ENCODE results near the gene IL2RA.

The IL2RA gene

DNA sequence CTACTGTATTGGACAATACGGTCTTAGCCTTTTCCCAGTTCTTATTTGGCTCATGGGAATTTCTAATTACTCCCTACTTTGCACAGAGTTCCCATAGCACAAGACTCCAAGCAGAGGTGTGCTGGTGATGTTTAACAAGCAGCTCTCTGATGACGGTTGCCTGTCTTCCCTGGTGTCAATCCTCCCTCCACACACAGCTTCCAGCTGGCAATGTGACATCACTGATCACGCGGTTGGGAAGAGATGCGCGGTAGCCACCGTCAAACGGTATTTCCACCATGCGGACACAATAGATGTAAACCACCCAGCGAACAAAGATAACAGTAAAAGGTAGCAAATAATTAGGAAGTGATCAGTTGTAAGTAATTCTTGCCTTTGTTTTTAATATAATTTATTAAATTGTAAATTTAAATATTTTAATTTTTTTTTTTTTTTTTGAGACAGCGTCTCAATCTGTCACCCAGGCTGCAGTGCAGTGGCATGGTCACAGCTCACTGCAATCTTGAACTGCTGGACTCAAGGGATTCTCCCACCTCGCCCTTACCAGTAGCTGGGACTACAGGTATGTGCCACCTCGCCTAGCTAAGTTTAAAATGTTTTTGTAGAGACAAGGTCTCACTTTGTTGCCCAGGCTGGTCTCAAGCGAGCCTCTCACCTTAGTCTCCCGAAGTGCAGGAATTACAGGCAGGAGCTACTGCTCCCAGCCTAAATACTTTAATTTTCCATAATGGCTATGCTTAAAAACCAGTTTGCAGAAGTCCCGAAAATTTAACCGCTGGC is 48.6 kb downstream of the IL2RA start:
- no peak overlapping the region for H3K27ac ChIP-seq
- DNase-seq (ENCODE audit: low read depth, low spot score), result no peak
- H3K36me3 ChIP-seq (ENCODE audit: insufficient read depth, low read length), result no peaks in the 10 kb centered on the region
- no peak overlapping the region for H3K4me3 ChIP-seq
- no peak for TF ChIP-seq FOXP2 (optimal IDR thresholded peaks at IDR 0.05; ENCODE audit: control extremely low read depth, extremely low read length, insufficient read depth)
- TF ChIP-seq EZH2 (IDR thresholded peaks at IDR 0.05), result no peak
- TF ChIP-seq POLR2AphosphoS5 (IDR thresholded peaks at IDR 0.05; ENCODE audit: borderline replicate concordance, low read depth, low read length), result no peak
- no peaks in the 10 kb centered on the region for H3K9me3 ChIP-seq (ENCODE audit: low read depth, low read length)
- no peak overlapping the region for H3K9ac ChIP-seq (ENCODE audit: insufficient read length)

DNA sequence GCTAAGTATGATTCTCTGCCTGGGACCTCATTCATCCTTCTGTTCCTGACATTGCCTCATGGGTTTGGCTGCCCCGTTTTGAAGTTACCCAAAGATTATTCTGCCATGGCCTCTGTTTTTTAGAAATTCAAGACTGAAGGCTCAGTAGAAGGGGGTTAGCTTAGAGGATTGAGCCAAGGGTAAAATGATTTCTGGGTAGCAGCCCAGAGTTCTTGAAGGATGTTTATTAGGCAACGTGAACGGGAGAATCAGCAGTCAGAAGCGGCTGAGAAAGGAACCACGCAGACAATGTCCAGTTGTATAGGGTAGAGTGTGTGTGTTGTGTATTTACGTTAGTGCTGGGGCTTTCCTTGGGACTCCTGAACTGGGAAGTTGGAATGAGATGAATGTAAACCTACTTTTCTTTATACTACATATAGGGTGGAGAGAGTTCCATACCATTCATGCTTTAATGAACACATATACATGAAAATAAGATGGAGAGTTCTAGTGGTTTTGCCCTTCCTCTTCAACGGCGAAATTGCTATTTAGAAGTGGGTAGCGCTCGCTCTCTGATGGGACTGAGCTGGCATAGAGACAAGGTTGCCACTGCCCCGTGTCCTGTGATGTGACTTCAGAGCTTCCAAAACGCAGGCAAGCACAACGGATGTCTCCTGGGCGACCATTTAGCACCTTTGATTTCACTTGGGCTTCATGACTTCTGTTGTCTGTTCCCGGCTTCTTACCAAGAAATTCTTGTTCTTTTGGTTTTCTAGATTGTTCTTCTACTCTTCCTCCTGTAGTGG is 49.9 kb downstream of the IL2RA start:
- no peak overlapping the region for H3K9ac ChIP-seq (ENCODE audit: insufficient read length)
- DNase-seq (ENCODE audit: low read depth, low spot score), result no peak
- TF ChIP-seq POLR2AphosphoS5 (IDR thresholded peaks at IDR 0.05; ENCODE audit: borderline replicate concordance, low read depth, low read length) (no peak), FOXP2 (optimal IDR thresholded peaks at IDR 0.05; ENCODE audit: control extremely low read depth, extremely low read length, insufficient read depth) (no peak), EZH2 (IDR thresholded peaks at IDR 0.05) (no peak)
- no peaks in the 10 kb centered on the region for H3K9me3 ChIP-seq (ENCODE audit: low read depth, low read length)
- H3K36me3 ChIP-seq (ENCODE audit: insufficient read depth, low read length), result no peaks in the 10 kb centered on the region
- no peak overlapping the region for H3K27ac ChIP-seq
- H3K4me3 ChIP-seq, result no peak overlapping the region

GRCh38 chr10:6011558-6011957 is 50.6 kb downstream of the IL2RA start:
- Histone ChIP-seq H3K9ac (ENCODE audit: insufficient read length) (no peak overlapping the region), H3K9me3 (ENCODE audit: low read depth, low read length) (no peaks in the 10 kb centered on the region), H3K36me3 (ENCODE audit: insufficient read depth, low read length) (no peaks in the 10 kb centered on the region), H3K4me3 (no peak overlapping the region), H3K27ac (no peak overlapping the region)
- DNase-seq (ENCODE audit: low read depth, low spot score), result no peak
- TF ChIP-seq FOXP2 (optimal IDR thresholded peaks at IDR 0.05; ENCODE audit: control extremely low read depth, extremely low read length, insufficient read depth) (no peak), POLR2AphosphoS5 (IDR thresholded peaks at IDR 0.05; ENCODE audit: borderline replicate concordance, low read depth, low read length) (no peak), EZH2 (IDR thresholded peaks at IDR 0.05) (no peak)

GRCh38 chr10:6010569-6010968 is 51.6 kb downstream of the IL2RA start:
- TF ChIP-seq EZH2 (IDR thresholded peaks at IDR 0.05) (no peak), POLR2AphosphoS5 (IDR thresholded peaks at IDR 0.05; ENCODE audit: borderline replicate concordance, low read depth, low read length) (no peak), FOXP2 (optimal IDR thresholded peaks at IDR 0.05; ENCODE audit: control extremely low read depth, extremely low read length, insufficient read depth) (no peak)
- Histone ChIP-seq H3K4me3 (no peak overlapping the region), H3K9ac (ENCODE audit: insufficient read length) (no peak overlapping the region), H3K27ac (no peak overlapping the region), H3K36me3 (ENCODE audit: insufficient read depth, low read length) (no peaks in the 10 kb centered on the region), H3K9me3 (ENCODE audit: low read depth, low read length) (no peaks in the 10 kb centered on the region)
- DNase-seq (ENCODE audit: low read depth, low spot score), result no peak

DNA sequence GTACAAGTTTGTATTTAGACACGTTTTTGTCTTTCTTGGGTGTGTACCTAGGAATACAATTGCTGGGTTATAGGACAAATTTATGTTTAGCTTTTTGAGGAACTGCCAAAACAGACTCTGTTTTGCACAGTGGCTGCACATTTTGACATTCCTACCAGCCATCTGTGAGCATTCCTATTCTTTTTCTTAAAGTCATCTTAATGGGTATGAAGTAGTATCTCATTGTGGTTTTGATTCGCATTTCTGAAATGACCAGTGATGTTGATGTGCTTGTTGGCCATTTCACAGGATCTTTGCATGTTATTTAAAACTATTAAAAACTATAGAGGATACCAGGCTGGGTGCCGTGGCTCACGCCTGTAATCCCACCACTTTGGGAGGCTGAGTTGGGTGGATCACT is 52.2 kb downstream of the IL2RA start:
- Histone ChIP-seq H3K9ac (ENCODE audit: insufficient read length) (no peak overlapping the region), H3K36me3 (ENCODE audit: insufficient read depth, low read length) (no peaks in the 10 kb centered on the region), H3K9me3 (ENCODE audit: low read depth, low read length) (no peaks in the 10 kb centered on the region), H3K27ac (no peak overlapping the region), H3K4me3 (no peak overlapping the region)
- DNase-seq (ENCODE audit: low read depth, low spot score), result no peak
- TF ChIP-seq POLR2AphosphoS5 (IDR thresholded peaks at IDR 0.05; ENCODE audit: borderline replicate concordance, low read depth, low read length), result no peak
- TF ChIP-seq FOXP2 (optimal IDR thresholded peaks at IDR 0.05; ENCODE audit: control extremely low read depth, extremely low read length, insufficient read depth), result no peak
- no peak for TF ChIP-seq EZH2 (IDR thresholded peaks at IDR 0.05)

DNA sequence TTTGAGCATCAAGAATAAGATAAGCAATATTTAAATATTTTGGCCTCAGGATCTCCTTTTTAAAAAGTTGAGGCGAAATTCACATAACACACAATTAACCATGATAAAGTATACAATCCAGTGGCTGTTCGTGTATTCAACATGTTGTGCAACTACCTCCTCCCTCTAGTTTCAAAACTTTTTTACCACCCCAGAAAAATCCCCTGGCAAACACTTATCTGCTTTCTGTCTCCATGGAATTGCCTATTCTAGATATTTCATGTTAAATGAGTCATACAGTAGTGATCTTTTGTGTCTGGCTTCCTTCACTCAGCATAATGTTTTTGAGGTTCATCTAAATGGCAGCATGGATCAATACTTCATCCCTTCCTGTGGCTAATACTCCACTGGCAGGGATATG is 53.0 kb downstream of the IL2RA start:
- no peak for DNase-seq (ENCODE audit: low read depth, low spot score)
- Histone ChIP-seq H3K4me3 (no peak overlapping the region), H3K36me3 (ENCODE audit: insufficient read depth, low read length) (no peaks in the 10 kb centered on the region), H3K27ac (no peak overlapping the region), H3K9me3 (ENCODE audit: low read depth, low read length) (no peaks in the 10 kb centered on the region), H3K9ac (ENCODE audit: insufficient read length) (no peak overlapping the region)
- TF ChIP-seq FOXP2 (optimal IDR thresholded peaks at IDR 0.05; ENCODE audit: control extremely low read depth, extremely low read length, insufficient read depth) (no peak), EZH2 (IDR thresholded peaks at IDR 0.05) (no peak), POLR2AphosphoS5 (IDR thresholded peaks at IDR 0.05; ENCODE audit: borderline replicate concordance, low read depth, low read length) (no peak)

DNA sequence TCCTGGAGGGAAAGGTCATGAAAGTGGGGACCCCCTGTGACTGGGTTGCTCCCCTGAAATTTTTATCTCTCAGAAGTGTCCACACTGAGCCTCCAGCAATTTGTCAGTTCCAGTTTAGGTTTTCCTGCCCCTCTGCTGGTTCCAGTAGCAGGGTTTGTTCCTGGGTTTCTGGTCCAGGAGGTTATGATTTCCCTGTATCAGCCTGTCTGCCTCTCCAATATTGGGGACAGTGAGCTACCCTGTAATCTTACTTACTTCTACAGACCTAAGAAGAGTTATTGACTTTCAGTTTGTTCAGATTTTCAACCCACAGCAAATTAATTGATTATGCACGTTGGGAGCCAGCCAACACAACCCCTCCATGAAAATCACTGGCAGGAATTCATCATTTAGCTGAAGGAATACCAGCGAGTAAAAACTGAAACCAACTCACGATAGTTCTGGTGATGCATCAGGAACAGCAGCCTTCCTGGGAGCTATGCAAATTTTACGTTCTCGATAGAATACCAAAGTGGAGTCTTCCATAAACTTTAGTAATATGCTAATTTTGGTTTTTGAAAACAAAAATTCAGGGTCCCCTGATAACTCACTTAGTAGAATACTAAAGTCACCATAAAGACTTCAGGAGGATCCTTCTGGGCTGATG is 53.5 kb downstream of the IL2RA start:
- Histone ChIP-seq H3K9ac (ENCODE audit: insufficient read length) (no peak overlapping the region), H3K27ac (no peak overlapping the region), H3K9me3 (ENCODE audit: low read depth, low read length) (no peaks in the 10 kb centered on the region), H3K36me3 (ENCODE audit: insufficient read depth, low read length) (no peaks in the 10 kb centered on the region), H3K4me3 (no peak overlapping the region)
- DNase-seq (ENCODE audit: low read depth, low spot score), result no peak
- no peak for TF ChIP-seq EZH2 (IDR thresholded peaks at IDR 0.05)
- no peak for TF ChIP-seq POLR2AphosphoS5 (IDR thresholded peaks at IDR 0.05; ENCODE audit: borderline replicate concordance, low read depth, low read length)
- no peak for TF ChIP-seq FOXP2 (optimal IDR thresholded peaks at IDR 0.05; ENCODE audit: control extremely low read depth, extremely low read length, insufficient read depth)

DNA sequence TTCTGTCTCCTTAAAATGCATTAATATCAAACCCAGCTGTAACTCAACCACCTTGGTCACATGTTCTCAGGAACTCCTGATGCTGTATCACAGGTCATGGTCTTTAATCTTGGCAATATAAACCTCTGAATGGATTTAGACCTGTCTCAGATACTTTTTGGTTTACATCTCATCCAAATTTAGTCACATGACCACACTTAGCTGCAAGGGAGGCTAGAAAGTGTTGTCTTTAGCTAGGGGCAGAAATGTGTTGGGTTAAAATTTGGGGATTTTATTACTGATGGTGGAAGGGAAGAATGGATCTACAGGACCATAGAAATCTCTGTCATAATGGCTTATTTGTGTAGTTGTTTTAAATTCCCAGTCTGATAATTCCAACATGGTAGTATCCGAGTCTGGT is 55.2 kb downstream of the IL2RA start:
- no peak for DNase-seq (ENCODE audit: low read depth, low spot score)
- Histone ChIP-seq H3K36me3 (ENCODE audit: insufficient read depth, low read length) (no peaks in the 10 kb centered on the region), H3K9me3 (ENCODE audit: low read depth, low read length) (no peaks in the 10 kb centered on the region), H3K4me3 (no peak overlapping the region), H3K27ac (no peak overlapping the region), H3K9ac (ENCODE audit: insufficient read length) (no peak overlapping the region)
- no peak for TF ChIP-seq POLR2AphosphoS5 (IDR thresholded peaks at IDR 0.05; ENCODE audit: borderline replicate concordance, low read depth, low read length)
- TF ChIP-seq EZH2 (IDR thresholded peaks at IDR 0.05), result no peak
- no peak for TF ChIP-seq FOXP2 (optimal IDR thresholded peaks at IDR 0.05; ENCODE audit: control extremely low read depth, extremely low read length, insufficient read depth)
